ENCODE measurements around the gene SLC8A3. TPM values are rescaled to one million over a fixed set of nuclear protein-coding genes. Genes with fewer than 3 reads are reported as not detected.

SLC8A3 gene
- total RNA-seq, 1 experiment from 2014 or later, result 0.13 TPM

GRCh38 chr14:70014406-70015095 lies 174.2 kb downstream of the SLC8A3 start:
- Histone ChIP-seq H3K4me2 (ENCODE audit: insufficient read depth, insufficient read length, low read length) (no peak overlapping the region), H3K79me2 (ENCODE audit: insufficient read depth, low read length) (no peaks in the 10 kb centered on the region), H2AFZ (ENCODE audit: low read length) (no peak overlapping the region), H3K14ac (ENCODE audit: insufficient read depth, low read length) (no peak overlapping the region), H4K91ac (ENCODE audit: insufficient read length, low read depth, low read length) (no peak overlapping the region), H3K9me3 (ENCODE audit: control insufficient read depth, low read depth, low read length) (no peaks in the 10 kb centered on the region), H2BK12ac (ENCODE audit: insufficient read length, low read depth, low read length) (no peak overlapping the region), H3K9ac (ENCODE audit: extremely low read depth, insufficient read length, low read length) (no peak overlapping the region), H2BK120ac (ENCODE audit: low read depth, low read length, poor library complexity, severe bottlenecking) (no peak overlapping the region), H4K20me1 (ENCODE audit: control insufficient read depth, insufficient read depth, insufficient read length) (no peaks in the 10 kb centered on the region), H3K4ac (ENCODE audit: low read depth, low read length) (no peak overlapping the region), H3K4me1 (ENCODE audit: insufficient read depth, low read length) (no peaks in the 10 kb centered on the region), H3K23ac (ENCODE audit: insufficient read length, low read depth, low read length) (no peak overlapping the region), H2BK15ac (ENCODE audit: low read depth, low read length) (no peak overlapping the region), H2BK5ac (ENCODE audit: insufficient read length, low read length) (no peak overlapping the region), H3K27me3 (ENCODE audit: insufficient read depth, low read length) (no peaks in the 10 kb centered on the region), H2BK20ac (ENCODE audit: low read depth, low read length, poor library complexity, severe bottlenecking) (no peak overlapping the region), H3T11ph (ENCODE audit: low read length) (no peak overlapping the region), H4K5ac (ENCODE audit: insufficient read length, low read depth, low read length) (no peak overlapping the region), H3K18ac (ENCODE audit: insufficient read length, low read depth, low read length) (no peak overlapping the region), H3K23me2 (ENCODE audit: insufficient read length, low read depth, low read length, poor library complexity, severe bottlenecking) (no peaks in the 10 kb centered on the region), H3K79me1 (ENCODE audit: insufficient read depth, low read depth, low read length, poor library complexity, severe bottlenecking) (no peaks in the 10 kb centered on the region), H3K27ac (ENCODE audit: insufficient read length, low read depth, low read length) (no peak overlapping the region), H4K8ac (replicated peaks; ENCODE audit: insufficient read length, low read depth, low read length) (no peak overlapping the region), H3K56ac (ENCODE audit: insufficient read length, low read depth, low read length) (no peak overlapping the region), H2AK5ac (ENCODE audit: insufficient read length, low read length) (no peak overlapping the region)
- Mint-ChIP-seq H3K36me3 (ENCODE audit: insufficient read depth in 1 of 3, low read depth in 3 of 3) (no peaks in the 10 kb centered on the region), H3K27ac (no peak overlapping the region), H3K4me3 (no peak overlapping the region), H3K9me3 (no peaks in the 10 kb centered on the region), H3K4me1 (peaks cover 10 to 12% of the 10 kb centered on the region in 2 experiments), H3K27me3 (ENCODE audit: low read depth) (peaks cover 1% of the 10 kb centered on the region; the same call in 1 of the 2 replicates)
- WGBS (ENCODE audit: extremely low coverage, insufficient read length, low lambda C conversion rate), result no CpG with 5 or more reads among the region's 7 CpGs
- DNase-seq, result no peak
- TF ChIP-seq, protein P1, sequence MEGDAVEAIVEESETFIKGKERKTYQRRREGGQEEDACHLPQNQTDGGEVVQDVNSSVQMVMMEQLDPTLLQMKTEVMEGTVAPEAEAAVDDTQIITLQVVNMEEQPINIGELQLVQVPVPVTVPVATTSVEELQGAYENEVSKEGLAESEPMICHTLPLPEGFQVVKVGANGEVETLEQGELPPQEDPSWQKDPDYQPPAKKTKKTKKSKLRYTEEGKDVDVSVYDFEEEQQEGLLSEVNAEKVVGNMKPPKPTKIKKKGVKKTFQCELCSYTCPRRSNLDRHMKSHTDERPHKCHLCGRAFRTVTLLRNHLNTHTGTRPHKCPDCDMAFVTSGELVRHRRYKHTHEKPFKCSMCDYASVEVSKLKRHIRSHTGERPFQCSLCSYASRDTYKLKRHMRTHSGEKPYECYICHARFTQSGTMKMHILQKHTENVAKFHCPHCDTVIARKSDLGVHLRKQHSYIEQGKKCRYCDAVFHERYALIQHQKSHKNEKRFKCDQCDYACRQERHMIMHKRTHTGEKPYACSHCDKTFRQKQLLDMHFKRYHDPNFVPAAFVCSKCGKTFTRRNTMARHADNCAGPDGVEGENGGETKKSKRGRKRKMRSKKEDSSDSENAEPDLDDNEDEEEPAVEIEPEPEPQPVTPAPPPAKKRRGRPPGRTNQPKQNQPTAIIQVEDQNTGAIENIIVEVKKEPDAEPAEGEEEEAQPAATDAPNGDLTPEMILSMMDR (conservative IDR thresholded peaks at IDR 0.05), result no peak

Measured in H9 (cell line).